Activated CD4-positive, alpha-beta T cell treated with anti-CD3 and anti-CD28 coated beads, Interleukin-2, Interleukin-4, amounts not matched to agents 100 ng/mL and 50 ng/mL, durations not matched to agents 16 hours and 8 hours (primary cell): ENCODE measurements around the gene OR2A25.

Source experiments
- DNase-seq: peaks from one replicate; pipeline ENCODE4 v3.0.0-alpha.2; 2020; ENCODE audit warnings: low spot score

OR2A25 gene

GRCh38 chr7:144074374-144074773 is 4.8 kb downstream of the OR2A25 start:
- DNase-seq, result no peak

GRCh38 chr7:144085978-144086377 is 16.4 kb downstream of the OR2A25 start, which contains the start of gene OR2A12:
Gene OR2A12, plus strand, starts transcription at chr7:144086278. Its CDS starts 8,830 bp downstream, at chr7:144095108.
- no peak for DNase-seq

DNA sequence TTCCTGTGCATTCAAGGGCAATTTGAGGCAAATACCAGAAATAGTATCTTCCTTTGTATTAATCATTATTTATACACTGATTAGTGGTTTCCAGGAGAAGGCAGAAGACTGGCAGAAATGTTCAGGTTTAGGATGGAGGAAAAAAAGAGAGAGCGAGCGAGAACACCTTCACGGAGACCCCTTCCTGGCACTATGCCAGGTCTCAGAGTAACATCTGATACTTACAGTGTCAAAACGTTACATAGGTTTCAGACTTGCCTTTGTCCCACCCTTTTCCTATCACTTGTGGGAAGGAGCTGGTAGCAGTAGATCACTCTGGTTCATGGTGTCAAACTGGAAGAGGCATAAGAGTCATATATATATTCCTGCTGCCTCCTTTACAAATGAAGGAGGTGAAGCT is 17.1 kb downstream of the OR2A25 start:
- no peak for DNase-seq

GRCh38 chr7:144087230-144087629 is 17.6 kb downstream of the OR2A25 start:
- DNase-seq, result no peak

- DNase-seq, result no peak
Measured at GRCh38 chr7:144090667-144091066, 21.1 kb downstream of the OR2A25 start.

GRCh38 chr7:144098776-144099175 is 29.2 kb downstream of the OR2A25 start:
- no peak for DNase-seq

DNA sequence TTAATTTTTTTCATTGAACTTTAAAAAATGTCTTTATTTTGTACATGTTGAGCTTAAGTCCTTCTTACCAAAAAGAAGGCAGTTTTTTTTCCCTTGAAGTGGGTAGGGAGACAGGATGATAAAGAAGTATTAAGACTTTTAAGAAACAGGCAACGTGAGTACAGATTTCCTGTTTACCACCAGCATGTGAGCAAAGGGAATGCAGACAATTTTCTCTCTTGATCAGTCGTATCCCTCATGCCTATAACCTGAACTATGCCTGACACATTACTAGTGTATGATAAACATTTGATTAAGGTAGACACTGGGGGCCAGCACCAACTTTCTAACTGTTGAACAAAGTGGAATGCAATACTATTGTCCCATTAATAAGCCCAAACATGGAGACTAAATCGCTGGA is 31.0 kb downstream of the OR2A25 start:
- DNase-seq, result no peak

DNA sequence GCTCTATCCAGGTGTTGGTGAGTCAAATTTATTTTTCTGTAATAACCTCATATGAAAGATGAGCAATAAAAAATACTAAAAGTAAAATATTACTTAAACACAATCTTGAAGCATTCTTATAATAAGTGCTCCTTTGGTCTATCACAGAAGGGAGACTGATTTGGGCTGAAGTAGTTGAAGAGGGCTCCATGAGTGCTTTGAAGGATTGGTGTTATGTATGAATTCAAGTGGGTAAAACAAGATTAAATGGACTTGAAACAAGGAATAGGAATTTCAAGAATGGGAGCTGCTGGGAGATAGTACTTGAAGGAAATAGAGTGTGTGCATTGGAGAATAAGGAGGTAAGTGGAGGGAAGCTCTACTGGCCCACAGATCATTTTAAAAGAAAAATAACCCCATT is 32.4 kb downstream of the OR2A25 start:
- DNase-seq, result no peak

DNA sequence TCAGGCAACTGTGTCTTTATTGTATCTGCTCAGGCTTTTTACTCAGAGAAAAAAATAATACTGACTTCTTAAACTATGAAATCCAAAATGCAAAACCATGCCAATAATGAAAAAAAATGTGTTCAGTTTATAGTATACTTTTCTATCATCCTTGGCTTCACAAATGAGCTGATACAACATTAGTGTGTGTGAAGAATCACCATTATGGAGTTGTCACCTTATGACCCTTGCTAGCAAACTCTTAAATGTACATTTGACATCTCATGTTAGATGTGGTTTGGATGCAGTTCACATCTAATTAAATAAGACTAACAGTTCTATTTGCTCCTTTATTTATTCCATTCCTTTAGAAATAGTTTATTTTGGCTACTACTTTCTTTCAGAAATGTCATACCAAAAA is 35.6 kb downstream of the OR2A25 start:
- no peak for DNase-seq

- no peak for DNase-seq
Measured at GRCh38 chr7:144109283-144109682, 39.7 kb downstream of the OR2A25 start, which contains the start of gene OR2A2. Gene OR2A2, plus strand, starts transcription at chr7:144109583. Its CDS starts 0 bp downstream, at chr7:144109583.

DNA sequence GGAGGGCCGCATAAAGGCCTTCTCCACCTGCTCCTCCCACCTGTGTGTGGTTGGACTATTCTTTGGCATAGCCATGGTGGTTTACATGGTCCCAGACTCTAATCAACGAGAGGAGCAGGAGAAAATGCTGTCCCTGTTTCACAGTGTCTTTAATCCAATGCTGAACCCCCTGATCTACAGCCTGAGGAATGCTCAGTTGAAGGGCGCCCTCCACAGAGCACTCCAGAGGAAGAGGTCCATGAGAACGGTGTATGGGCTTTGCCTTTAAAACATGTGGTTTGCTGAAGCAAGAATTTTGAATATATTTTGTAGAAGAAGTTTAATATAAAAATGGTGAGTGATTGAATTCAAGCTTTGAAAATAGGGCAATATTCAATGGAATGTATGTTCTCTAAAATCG is 40.7 kb downstream of the OR2A25 start:
- no peak for DNase-seq

DNA sequence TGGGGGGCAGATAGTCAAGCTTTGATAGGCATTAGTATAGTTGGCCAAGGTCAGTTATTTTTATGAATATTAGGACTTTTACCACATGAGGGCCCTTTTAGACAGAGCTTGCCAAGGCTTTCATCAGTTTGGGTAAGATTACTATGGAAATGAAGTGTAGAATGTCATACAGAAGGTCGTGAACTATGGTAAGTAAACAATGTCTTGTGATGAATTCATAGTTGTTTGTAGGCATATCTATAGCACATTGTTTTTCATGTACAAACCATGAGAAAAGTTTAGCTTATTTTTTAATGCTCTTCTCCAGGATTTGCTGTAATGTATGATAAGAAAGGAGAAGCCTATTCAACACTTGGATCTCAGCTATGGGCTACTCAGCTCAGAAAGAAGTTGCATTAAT is 44.0 kb downstream of the OR2A25 start:
- DNase-seq, result no peak

DNA sequence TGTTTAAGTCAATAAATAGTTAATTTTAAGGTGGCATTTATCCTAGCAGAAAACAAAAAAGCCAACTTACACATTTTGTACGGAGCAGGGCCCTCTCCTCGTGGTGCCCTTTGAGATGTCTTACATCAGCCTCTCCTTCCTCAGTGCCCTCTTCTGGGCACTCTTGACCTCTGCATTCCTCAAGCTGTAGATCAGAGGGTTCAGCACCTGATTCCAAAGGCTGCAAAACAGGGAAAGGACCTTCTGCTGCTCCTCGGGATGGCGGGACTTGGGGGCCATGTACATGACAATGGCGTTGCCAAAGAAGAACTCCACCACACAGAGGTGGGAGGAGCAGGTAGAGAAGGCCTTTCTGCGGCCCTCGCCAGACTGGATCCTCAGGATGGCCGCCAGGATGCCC is 48.7 kb downstream of the OR2A25 start:
- DNase-seq, result no peak

DNA sequence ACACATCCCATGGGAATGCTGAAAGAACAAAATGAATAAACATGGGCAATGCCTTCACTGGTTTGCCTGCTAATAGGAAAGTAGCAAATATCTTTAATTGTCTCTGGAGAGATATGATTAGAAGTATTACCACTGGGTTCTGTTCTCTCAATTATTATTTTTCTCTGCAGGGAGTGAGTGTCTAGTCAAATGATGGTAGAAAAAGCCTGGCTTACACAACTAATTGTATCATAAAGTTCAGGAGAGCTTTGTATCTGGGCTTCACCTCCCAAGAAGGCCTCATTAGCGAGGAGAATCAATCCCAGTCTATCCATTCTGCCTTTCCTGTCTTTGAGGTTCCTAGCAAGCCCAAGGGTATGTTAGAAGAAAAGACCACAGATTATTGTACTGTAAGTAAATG is 53.3 kb downstream of the OR2A25 start, which contains the start of gene OR2A14:
Gene OR2A14 (plus strand): TSS at position 301 of the 400 bp plus-strand sequence. CDS start 5,937 bp downstream, outside the sequence.
- DNase-seq, result no peak
